ENCODE measurements around the gene PGF.

PGF gene

GRCh38 chr14:74954947-74955228 is 509 bp downstream of the PGF start:
- no peak for DNase-seq

- DNase-seq, result peak; percentile 48
Observed at GRCh38 chr14:74954232-74954946, 1.0 kb downstream of the PGF start.

- no peak for DNase-seq
Observed at GRCh38 chr14:74953686-74954085, 1.7 kb downstream of the PGF start.

GRCh38 chr14:74952697-74953484 is 2.5 kb downstream of the PGF start:
- DNase-seq, result no peak

GRCh38 chr14:74952180-74952665 is 3.2 kb downstream of the PGF start:
- no peak for DNase-seq

- DNase-seq, result no peak
Observed at GRCh38 chr14:74951443-74952179, 3.8 kb downstream of the PGF start.

- no peak for DNase-seq
Observed at GRCh38 chr14:74950795-74951442, 4.5 kb downstream of the PGF start.

- no peak for DNase-seq
Observed at GRCh38 chr14:74949859-74950573, 5.4 kb downstream of the PGF start.

- DNase-seq, result no peak
Observed at GRCh38 chr14:74949191-74949601, 6.2 kb downstream of the PGF start.

GRCh38 chr14:74948228-74949175 is 6.9 kb downstream of the PGF start:
- no peak for DNase-seq

- DNase-seq, result no peak
Observed at GRCh38 chr14:74947353-74948227, 7.8 kb downstream of the PGF start.

GRCh38 chr14:74946659-74947281 is 8.6 kb downstream of the PGF start:
- DNase-seq, result no peak

GRCh38 chr14:74945852-74946658 is 9.3 kb downstream of the PGF start:
- peak; percentile 45 for DNase-seq

GRCh38 chr14:74945261-74945851 is 10.0 kb downstream of the PGF start:
- no peak for DNase-seq

GRCh38 chr14:74942608-74943007 is 12.8 kb downstream of the PGF start:
- DNase-seq, result no peak

- no peak for DNase-seq
Observed at GRCh38 chr14:74942181-74942580, 13.2 kb downstream of the PGF start.

- DNase-seq, result no peak
Observed at GRCh38 chr14:74941676-74942097, 13.7 kb downstream of the PGF start.

- no peak for DNase-seq
Observed at GRCh38 chr14:74940956-74941565, 14.3 kb downstream of the PGF start.
